Neural crest cell (in vitro differentiated cells): ENCODE measurements around the gene CHST11. TPM values are rescaled to one million over a fixed set of nuclear protein-coding genes. Genes with fewer than 3 reads are reported as not detected.

Source experiments
- DNase-seq: peaks from one replicate; pipeline ENCODE4 v3.0.0; 2021; ENCODE audit warnings: low read depth, mixed read lengths, low spot score
- H3K27ac Mint-ChIP-seq: one replicate; pipeline ENCODE4 v1.8.0; 2021; ENCODE audit warnings: mild to moderate bottlenecking, mixed read lengths; ENCODE audit not compliant: unreplicated experiment
- H3K27me3 Mint-ChIP-seq: 2 replicates; pipeline ENCODE4 v1.8.0; 2021; ENCODE audit warnings: low read depth, mild to moderate bottlenecking, mixed read lengths
- H3K36me3 Mint-ChIP-seq: 2 replicates; pipeline ENCODE4 v1.8.0; 2021; ENCODE audit warnings: low read depth, mild to moderate bottlenecking, mixed read lengths
- H3K4me1 Mint-ChIP-seq: 2 replicates; pipeline ENCODE4 v1.8.0; 2021; ENCODE audit warnings: mixed read lengths
- H3K4me3 Mint-ChIP-seq: one replicate; pipeline ENCODE4 v1.8.0; 2021; ENCODE audit warnings: mild to moderate bottlenecking, mixed read lengths
- H3K9me3 Mint-ChIP-seq: 2 replicates; pipeline ENCODE4 v1.8.0; 2021; ENCODE audit warnings: mixed read lengths
- total RNA-seq: library from RNA; stranded (reverse); gene quantifications from 2 replicates; pipeline ENCODE4 v1.2.1, GENCODE V29; 2021
- TF ChIP-seq, protein P1 (sequence below): fragments of 200-600 bp; sonication (generic); conservative IDR thresholded peaks from 2 replicates; pipeline ENCODE4 v1.5.0; 2021; ENCODE audit warnings: antibody characterized with exemption, mild to moderate bottlenecking

Gene CHST11
- total RNA-seq, 1 donor from 2014 or later: 10.0 TPM

DNA sequence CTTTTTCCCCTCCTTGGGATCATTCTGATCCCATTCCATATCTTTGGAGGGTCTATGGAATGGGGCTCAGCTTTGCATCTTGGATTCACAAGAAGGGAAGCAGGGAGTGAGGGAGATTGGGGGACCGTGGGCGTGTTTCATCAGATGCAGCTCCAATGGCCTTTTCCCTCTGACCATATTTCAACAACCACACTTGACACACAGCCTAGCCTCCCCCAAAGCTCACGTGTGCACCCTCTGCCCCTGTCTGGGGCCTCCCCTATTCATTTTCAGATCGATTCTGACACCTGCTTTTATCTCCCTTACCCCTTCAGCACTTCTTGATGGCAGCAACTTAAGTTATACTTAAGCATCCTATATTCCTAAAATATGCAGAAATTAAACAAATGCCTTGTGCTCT, 126.6 kb downstream of the CHST11 start:
- TF ChIP-seq, protein P1, sequence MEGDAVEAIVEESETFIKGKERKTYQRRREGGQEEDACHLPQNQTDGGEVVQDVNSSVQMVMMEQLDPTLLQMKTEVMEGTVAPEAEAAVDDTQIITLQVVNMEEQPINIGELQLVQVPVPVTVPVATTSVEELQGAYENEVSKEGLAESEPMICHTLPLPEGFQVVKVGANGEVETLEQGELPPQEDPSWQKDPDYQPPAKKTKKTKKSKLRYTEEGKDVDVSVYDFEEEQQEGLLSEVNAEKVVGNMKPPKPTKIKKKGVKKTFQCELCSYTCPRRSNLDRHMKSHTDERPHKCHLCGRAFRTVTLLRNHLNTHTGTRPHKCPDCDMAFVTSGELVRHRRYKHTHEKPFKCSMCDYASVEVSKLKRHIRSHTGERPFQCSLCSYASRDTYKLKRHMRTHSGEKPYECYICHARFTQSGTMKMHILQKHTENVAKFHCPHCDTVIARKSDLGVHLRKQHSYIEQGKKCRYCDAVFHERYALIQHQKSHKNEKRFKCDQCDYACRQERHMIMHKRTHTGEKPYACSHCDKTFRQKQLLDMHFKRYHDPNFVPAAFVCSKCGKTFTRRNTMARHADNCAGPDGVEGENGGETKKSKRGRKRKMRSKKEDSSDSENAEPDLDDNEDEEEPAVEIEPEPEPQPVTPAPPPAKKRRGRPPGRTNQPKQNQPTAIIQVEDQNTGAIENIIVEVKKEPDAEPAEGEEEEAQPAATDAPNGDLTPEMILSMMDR: no peak
- Mint-ChIP-seq H3K4me1 (peaks cover 29% of the 10 kb centered on the region), H3K4me3 (no peak overlapping the region), H3K36me3 (no peaks in the 10 kb centered on the region), H3K27ac (no peak overlapping the region), H3K27me3 (no peaks in the 10 kb centered on the region), H3K9me3 (no peaks in the 10 kb centered on the region)
- no peak for DNase-seq

DNA sequence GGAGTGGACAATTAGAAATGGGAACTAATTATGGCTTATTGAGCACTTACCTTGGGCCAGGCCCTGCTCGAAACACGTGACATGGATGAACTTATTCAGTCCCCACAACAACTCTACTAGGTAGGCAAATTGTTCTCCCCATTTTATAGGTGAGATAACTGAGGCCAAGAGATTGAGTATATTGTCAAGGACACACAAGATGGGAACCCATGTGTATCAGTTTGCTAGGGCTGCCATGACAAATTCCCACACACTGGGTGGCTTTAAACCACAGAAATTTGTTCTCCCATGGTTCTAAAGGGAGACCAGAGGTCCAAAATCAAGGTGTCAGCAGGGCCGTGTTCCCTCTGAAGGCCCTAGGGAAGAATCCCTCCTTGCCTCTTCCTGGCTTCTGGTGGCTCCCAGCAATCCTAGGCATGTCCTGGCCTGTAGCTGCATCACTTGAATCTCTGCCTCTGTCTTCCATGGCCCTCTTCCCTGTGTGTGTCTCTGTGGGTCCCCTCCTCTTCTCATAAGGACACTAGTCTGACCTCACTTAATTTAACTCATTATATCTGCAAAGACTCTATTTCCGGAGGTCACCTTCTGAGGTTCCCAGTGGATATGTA, 128.8 kb downstream of the CHST11 start:
- no peak overlapping the region for H3K4me3 Mint-ChIP-seq
- DNase-seq: no peak
- no peaks in the 10 kb centered on the region for H3K9me3 Mint-ChIP-seq
- TF ChIP-seq, protein P1: no peak
- no peaks in the 10 kb centered on the region for H3K36me3 Mint-ChIP-seq
- no peak overlapping the region for H3K27ac Mint-ChIP-seq
- no peaks in the 10 kb centered on the region for H3K27me3 Mint-ChIP-seq
- H3K4me1 Mint-ChIP-seq: peaks cover 20% of the 10 kb centered on the region

DNA sequence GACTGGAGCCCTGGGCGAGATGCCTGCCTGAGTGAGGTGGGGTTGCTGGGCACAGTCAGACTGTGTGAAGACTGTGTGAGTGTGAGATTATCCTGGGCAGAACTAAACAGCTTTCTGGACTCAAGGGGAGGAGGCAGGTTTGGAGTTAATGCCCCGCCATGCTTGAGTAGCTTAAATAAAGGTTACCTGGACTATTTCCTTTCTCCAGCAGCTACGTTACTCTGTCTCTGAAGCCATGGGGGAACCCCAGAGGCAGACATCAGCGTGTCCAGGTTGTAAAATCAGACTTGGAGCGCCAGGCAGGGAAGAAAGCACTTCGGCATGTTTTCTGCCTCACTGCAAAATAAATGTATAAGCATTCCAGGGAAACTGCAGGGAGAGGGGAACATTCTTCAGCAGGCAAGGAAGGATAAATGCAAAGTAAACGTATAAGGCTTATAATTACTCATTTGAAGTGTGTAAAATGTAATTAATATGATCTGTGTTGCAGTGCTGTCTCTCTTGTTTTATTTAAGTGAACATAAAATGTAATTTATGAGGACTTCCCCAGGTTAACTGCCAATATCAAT, 129.7 kb downstream of the CHST11 start:
- Mint-ChIP-seq H3K4me3 (no peak overlapping the region), H3K36me3 (no peaks in the 10 kb centered on the region), H3K27ac (no peak overlapping the region), H3K27me3 (no peaks in the 10 kb centered on the region), H3K4me1 (peaks cover 20% of the 10 kb centered on the region), H3K9me3 (peaks cover 4% of the 10 kb centered on the region)
- TF ChIP-seq, protein P1: no peak
- DNase-seq: no peak

DNA sequence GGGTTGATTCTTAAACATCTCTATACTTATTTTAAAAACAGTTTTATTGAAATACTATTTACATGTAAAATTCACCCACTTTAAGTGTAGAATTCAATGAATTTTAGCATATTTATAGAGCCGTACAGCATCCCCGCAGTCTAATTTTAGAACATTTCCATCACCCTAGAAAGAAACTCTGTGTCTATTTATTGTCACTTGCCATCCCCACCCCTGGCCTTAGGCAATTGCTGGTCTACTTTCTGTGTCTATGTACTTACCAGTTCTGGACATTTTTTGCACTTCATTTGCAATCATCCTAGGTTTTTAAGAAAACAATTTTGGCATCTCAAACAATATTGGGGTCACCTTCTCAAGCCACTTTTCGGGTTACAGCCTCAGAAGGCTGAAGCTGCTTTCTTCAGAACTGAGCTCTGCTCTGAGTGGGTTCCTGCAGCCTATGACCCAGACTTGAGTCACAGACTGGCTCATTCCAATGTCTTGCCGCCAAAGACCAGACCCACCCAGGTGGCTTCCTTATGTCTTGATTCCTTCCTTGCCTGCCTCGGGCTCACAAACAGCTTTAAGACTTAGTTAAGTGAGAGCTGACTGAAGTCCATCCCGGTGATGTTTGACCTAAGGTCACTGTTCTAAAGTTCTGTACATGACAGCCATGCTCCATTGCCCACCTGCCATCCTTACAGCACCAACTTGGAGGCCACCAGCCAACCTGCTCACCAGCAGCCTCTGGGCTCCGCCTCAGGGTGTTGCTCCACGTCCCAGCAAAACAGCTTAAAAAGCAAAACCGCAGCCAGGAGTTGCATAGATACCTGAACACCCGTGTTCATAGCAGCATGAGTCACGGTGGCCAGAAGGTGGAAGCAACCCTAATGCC, 131.5 kb downstream of the CHST11 start:
- H3K27ac Mint-ChIP-seq: no peak overlapping the region
- TF ChIP-seq, protein P1: no peak
- peaks cover 13% of the 10 kb centered on the region for H3K4me1 Mint-ChIP-seq
- H3K36me3 Mint-ChIP-seq: no peaks in the 10 kb centered on the region
- H3K9me3 Mint-ChIP-seq: peaks cover 4% of the 10 kb centered on the region
- no peaks in the 10 kb centered on the region for H3K27me3 Mint-ChIP-seq
- H3K4me3 Mint-ChIP-seq: no peak overlapping the region
- no peak for DNase-seq

DNA sequence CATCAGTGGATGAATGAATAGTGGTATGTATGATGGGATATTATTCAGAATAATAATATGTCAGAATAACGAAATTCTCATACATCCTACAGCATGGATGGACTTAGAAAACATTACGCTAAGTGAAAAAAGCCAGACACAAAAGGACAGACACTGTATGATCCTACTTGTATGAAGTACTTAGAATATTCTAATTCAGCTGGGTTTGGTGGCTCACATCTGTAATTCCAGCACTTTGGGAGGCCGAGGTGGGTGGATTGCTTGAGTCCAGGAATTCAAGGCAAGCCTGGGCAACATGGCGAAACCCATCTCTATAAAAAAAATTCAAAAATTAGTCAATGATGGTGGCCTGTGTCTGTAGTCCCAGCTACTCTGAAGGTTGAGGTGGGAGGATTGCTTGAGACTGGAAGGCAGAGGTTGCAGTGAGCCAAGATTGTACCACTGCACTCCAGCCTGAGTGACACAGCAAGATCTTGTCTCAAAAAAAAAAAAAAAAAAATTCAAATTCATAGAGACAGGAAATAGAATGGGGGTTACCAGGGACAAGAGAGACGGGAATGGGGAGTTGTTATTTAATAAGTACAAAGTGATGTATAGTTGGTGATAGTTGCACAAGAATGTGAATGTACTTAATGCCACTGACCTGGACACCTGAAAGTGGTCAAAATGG, 132.3 kb downstream of the CHST11 start:
- Mint-ChIP-seq H3K27me3 (no peaks in the 10 kb centered on the region), H3K4me1 (peaks cover 13% of the 10 kb centered on the region), H3K4me3 (no peak overlapping the region), H3K27ac (no peak overlapping the region), H3K9me3 (peaks cover 4% of the 10 kb centered on the region), H3K36me3 (no peaks in the 10 kb centered on the region)
- TF ChIP-seq, protein P1: no peak
- no peak for DNase-seq
